ENCODE results near the gene ZNF608.

The ZNF608 gene

GRCh38 chr5:124719113-124719967, 27.1 kb downstream of the ZNF608 start:
- DNase-seq = peak in 1 of 14 donors; percentile 29

GRCh38 chr5:124718380-124718789, 28.1 kb downstream of the ZNF608 start:
- peak in 3 of 14 donors; percentile 29 to 64 (median 30) for DNase-seq

GRCh38 chr5:124716169-124716568, 30.3 kb downstream of the ZNF608 start:
- no peak for DNase-seq

- no peak for DNase-seq
These were observed 31.5 kb downstream of the ZNF608 start for GRCh38 chr5:124714910-124715309.

- DNase-seq = no peak
These were observed 32.8 kb downstream of the ZNF608 start for GRCh38 chr5:124713595-124713994.

GRCh38 chr5:124712731-124713305, 33.6 kb downstream of the ZNF608 start:
- no peak for DNase-seq

- DNase-seq = no peak
These were observed 38.4 kb downstream of the ZNF608 start for GRCh38 chr5:124708086-124708485.

GRCh38 chr5:124707520-124707919, 38.9 kb downstream of the ZNF608 start:
- no peak for DNase-seq

GRCh38 chr5:124706729-124707361, 39.6 kb downstream of the ZNF608 start:
- DNase-seq = peak in 1 of 14 donors; percentile 56

GRCh38 chr5:124706051-124706450, 40.4 kb downstream of the ZNF608 start:
- no peak for DNase-seq

- DNase-seq = no peak
These were observed 40.9 kb downstream of the ZNF608 start for GRCh38 chr5:124705577-124705976.

GRCh38 chr5:124704594-124705284, 41.7 kb downstream of the ZNF608 start:
- no peak for DNase-seq

GRCh38 chr5:124703995-124704394, 42.4 kb downstream of the ZNF608 start:
- no peak for DNase-seq

- DNase-seq = no peak
These were observed 43.9 kb downstream of the ZNF608 start for GRCh38 chr5:124702525-124702924.

GRCh38 chr5:124701873-124702425, 44.5 kb downstream of the ZNF608 start:
- DNase-seq = no peak

GRCh38 chr5:124701016-124701415, 45.4 kb downstream of the ZNF608 start:
- DNase-seq = no peak

- no peak for DNase-seq
These were observed 46.1 kb downstream of the ZNF608 start for GRCh38 chr5:124700333-124700732.

GRCh38 chr5:124698770-124699169, 47.7 kb downstream of the ZNF608 start:
- no peak for DNase-seq

- DNase-seq = no peak
These were observed 48.4 kb downstream of the ZNF608 start for GRCh38 chr5:124697933-124698591.

GRCh38 chr5:124697501-124697900, 48.9 kb downstream of the ZNF608 start:
- DNase-seq = no peak

- DNase-seq = no peak
These were observed 49.5 kb downstream of the ZNF608 start for GRCh38 chr5:124696898-124697297.

All from C1 segment of cervical spinal cord (tissue), 14 donors.